HTR-8/SVneo (cell line): ENCODE data around the gene KCTD19.
A peak's percentile ranks its signal among the peaks of the same experiment; 100 is the strongest.
"Not testable (repeated sequence)": the region's sequence is repeated elsewhere in the genome, so short reads cannot be mapped to it uniquely, and the experiment has no call there.

Experiments
- DNase-seq: peaks from one replicate; pipeline ENCODE4 v3.0.0; 2011; ENCODE audit warnings: low spot score, mixed read lengths; ENCODE audit not compliant: insufficient read length
- FAIRE-seq: peaks from 2 replicates; lab custom pipeline; 2011; peaks lifted over from hg19 to GRCh38; lab: Jason Lieb, UNC

The KCTD19 gene

DNA sequence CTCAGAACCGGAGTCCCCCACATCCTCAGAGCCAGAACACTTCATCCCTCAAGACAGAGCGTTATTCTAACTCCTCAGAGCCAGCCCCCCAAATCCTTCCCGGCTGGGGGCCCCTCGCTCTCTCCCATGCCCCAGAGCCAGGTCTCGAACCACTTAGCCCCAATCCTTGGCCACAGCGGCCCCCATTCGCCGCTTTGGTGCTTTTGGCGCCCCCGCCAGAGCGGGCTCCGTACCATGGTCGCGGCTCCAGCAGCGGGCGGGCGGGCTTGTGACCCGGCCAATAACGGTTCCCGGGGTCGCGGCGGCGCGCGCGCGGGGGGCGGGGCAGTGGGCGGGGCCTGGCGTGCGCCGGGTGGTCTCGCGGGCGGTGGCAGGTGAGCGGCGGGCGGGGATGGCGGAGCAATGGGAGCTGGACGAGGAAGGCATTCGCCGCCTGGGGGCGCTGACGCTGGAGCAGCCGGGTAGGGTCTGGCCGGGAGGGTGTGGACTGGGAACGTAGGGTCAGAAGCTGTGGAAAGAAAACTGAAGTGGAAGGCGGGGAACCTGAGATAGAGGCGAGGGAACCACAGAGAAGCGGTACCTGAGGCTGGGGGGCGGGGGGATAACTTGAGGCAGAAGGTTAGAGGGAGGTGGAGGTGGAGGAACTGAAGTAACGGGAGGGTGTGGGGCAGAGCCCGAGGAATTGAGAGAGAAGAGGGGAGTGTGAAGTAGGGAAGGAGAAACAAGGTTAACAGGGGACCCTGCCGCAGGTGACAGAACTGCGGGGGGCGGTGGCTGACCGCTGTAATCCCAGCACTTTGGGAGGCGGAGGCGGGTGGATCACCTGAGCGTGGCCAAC lies at the start of gene KCTD19, which contains the start of gene LRRC36:
Gene KCTD19 (minus strand): TSS at position 270 of the 838 bp plus-strand sequence. CDS start 34 bp downstream, at position 236.
Gene LRRC36 (plus strand): TSS at position 344 of the 838 bp plus-strand sequence. CDS start 48 bp downstream, at position 392.
- FAIRE-seq (peak; percentile 31), DNase-seq (peak; percentile 80)

DNA sequence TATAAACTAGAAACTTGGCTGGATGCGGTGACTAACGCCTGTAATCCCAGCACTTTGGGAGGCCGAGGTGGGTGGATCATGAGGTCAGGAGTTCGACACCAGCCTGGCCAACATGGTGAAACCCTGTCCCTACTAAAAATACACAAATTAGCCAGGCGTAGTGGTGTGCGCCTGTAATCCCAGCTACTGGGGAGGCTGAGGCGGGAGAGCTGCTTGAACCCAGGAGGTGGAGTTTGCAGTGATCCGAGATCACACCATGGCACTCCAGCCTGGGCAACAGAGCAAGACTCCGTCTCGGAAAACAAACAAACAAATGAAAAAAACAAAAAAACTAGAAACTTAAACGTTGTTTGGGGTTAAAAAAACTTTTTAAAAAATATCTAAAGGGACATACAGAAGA lies 49.5 kb upstream of the KCTD19 start:
- FAIRE-seq, DNase-seq: not testable (repeated sequence)

DNA sequence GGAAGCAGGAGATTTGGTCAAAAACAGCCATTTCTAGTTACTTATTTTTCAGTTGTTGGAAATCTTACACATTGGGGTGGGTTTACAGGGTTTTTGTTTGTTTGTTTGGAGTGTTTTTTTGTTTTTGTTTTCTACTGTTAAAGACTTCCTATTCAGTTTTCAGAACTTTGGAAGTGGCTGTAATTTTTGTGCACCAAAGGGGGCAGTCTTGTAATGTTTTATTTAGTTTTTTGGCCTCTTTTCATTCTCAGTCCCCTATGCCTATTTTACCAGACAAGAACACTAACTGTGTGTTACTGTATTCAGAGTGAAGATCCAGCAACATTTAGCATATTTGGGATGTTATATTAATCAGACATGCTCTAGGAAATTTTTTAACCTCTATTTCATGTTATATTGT lies 46.1 kb upstream of the KCTD19 start:
- no peak for FAIRE-seq
- DNase-seq: no peak

DNA sequence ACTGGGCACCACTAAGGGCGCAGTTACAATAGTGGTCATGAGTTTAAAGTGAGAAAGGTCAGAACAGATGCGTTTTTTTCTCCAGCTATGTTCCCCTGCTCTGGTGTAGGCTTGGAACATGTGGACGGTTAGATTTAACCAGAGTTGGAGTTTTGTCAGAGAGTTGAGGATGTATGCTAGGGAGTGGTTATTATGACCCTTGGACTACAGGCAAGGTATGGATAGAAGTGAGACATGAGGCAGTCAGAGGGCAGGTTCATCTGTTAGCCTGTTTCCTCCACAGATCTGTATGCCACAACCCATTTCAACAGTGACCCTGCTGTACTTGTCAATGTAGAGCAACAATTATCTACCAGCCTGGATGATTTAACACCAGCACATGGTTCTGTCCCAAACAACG lies 44.1 kb upstream of the KCTD19 start:
- FAIRE-seq (no peak), DNase-seq (no peak)

DNA sequence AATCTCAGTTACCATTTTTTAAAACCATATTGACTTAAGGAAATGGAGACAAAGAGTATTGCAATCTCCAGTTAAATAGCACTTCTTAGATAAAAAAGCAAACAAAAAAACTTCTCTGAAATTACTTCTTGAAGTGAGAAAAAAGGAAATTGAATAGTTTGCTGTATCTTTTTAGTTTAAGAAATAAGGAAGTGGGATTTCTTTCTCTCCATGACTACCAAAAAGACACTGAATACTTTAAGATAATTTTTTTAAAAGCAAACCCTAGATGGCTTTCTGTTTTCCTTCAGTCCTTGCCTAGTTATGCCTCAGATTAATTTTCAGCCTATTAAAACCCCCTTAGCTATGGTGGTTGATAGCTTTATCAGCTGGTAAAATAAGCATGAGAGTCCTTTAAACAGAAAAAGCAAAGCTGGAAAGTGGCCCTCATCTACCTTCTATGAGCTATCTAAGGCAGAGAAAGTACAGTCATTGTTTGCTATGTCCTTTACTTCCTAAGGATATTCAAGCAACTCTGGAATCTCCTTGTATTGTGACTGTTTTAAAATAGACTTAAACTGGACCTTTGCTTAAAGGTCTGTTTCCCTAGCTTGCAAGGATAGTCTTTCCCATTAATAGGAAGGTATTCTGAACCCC lies 38.2 kb upstream of the KCTD19 start:
- FAIRE-seq: no peak
- DNase-seq: no peak

DNA sequence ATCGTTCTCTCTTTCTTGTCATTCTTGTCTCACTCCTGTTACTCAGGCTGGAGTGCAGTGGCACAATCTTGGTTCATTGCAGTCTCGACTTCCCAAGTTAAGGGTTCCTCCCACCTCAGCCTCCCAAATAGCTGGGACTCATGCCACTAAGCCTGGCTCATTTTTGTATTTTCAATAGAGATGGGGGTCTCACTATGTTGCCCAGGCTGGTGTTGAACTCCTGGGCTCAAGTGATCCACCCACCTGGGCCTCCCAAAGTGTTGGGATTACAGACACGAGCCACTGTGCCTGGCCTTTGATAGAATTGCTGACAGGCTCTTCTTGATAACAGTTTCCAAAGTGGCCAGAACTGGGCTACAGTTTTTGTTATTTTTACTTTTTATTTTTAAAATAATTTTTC lies 34.5 kb upstream of the KCTD19 start:
- DNase-seq: no peak
- FAIRE-seq: no peak

DNA sequence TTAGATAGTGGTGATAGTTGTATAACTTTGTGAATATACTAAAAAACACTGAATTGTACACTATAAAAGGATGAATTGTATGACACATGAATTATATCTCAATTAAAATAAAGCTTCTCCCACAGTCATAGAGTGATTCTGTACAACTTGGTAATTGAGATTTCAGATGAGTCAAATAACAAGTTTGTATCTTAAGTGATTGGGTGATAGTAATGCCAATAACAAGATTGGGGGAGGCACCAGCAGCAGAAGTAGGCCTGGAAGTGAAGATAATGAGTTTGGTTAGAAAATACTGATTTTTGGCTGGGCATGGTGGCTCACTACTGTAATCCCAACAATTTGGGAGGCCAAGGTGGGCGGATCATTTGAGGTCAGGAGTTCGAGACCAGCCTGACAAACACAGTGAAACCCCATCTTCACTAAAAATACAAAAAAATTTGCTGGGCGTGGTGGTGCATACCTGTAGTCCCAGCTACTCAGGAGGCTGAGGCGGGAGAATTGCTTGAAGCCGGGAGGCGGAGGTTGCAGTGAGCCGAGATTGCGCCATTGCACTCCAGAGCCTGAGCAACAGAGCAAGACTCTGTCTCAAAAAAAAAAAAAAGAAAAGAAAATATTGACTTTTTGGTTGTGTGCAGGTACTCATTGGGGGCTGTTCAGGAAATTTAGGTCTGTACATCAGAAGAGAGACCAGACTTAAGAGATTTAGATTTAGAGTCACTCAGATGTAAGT lies 33.2 kb upstream of the KCTD19 start:
- not testable (repeated sequence) for DNase-seq, FAIRE-seq

DNA sequence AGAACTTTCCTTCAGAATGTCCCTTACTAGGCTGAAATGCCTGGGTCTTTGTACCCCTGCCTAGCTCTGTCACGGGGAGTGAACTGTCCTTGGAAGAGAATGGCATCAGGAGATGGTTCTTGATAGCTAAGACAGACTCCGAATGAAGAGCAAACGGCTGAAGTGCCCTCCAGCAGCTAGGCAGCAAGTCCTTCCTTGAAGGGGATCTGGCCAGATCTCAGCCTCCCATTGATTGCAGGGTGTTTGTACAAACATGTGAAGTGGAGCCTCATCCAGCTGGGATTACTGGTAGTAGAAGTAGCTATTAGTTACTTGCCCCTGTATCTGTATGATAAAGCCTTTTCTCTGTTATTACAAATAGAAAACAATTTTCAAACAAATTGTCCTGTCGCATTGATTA lies 31.0 kb upstream of the KCTD19 start:
- DNase-seq (no peak), FAIRE-seq (no peak)

DNA sequence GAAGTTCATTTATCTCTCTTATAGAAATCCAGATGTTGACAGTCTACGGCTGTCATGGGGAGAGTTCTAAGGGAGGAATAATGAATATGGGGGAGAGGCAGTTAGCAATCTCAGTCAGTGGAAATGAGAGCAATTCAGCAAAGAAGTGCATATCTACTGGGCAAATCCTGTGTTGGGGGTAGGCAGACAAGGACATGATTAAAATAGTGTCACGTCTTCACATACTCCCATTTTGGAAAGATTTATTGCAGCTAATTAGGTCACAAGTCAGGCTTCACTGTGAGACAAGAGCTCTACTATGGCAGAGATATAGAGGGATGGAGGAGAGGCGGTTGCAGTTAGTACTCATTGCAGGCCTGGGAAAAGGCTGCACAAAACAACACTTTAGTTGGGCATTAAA lies 29.9 kb upstream of the KCTD19 start:
- DNase-seq: no peak
- FAIRE-seq: no peak

DNA sequence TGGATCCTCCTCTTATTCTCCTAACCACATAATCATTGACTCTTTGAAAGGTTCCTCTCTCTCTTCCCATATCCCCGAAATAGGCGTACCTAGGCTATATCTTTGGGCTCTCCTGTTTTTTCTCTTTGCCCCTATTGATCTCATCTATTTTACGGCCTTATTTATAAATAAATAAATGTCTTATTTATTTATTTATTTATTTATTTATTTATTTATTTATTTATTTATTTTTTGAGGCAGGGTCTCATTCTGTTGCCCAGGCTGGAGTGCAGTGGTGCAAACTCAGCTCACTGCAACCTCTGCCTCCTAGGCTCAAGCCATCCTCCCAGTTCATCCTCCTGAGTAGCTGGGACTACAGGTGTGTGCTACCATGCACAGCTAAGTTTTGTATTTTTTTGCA lies 25.9 kb upstream of the KCTD19 start:
- not testable (repeated sequence) for FAIRE-seq

DNA sequence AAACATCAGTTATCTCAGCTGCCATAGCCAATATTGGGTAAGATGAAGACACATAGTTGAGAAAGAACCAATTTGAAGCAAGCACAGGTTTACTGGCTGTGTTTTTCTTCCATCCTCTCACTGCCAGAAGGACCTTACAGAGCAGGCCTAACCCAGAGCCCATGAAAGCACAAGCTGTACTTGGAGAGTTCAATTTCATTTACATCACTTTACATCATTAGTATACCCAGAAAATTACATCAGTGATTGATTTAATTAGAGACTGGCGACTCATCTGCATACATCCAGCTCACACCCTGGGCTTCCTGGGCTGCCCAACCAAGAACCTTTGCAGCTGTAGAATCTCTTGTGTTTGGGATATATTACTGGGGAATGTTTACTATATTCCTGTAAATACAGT lies 23.8 kb upstream of the KCTD19 start:
- FAIRE-seq (no peak), DNase-seq (no peak)

More for the DNA sequence above, 25.9 kb upstream of the KCTD19 start:
- DNase-seq: not testable (repeated sequence)

DNA sequence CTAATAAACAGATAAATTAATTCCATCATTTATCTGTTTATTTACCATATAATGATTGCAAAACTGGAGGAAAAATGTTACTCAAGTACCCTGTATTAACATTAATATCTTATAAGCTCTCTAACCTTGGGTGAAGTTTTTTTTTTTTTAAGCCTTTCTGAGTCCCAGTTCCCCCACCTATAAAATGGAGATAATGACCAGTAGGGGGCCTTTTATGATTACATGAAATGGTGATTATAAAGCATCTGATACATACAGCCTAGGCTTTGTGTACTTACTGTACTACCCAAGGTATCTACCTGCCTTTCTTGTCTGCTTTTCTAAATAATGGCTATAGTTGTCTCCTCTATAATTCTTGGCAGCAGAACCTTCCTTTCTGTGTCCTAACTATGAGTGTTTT lies 22.6 kb upstream of the KCTD19 start:
- no peak for DNase-seq
- no peak for FAIRE-seq

DNA sequence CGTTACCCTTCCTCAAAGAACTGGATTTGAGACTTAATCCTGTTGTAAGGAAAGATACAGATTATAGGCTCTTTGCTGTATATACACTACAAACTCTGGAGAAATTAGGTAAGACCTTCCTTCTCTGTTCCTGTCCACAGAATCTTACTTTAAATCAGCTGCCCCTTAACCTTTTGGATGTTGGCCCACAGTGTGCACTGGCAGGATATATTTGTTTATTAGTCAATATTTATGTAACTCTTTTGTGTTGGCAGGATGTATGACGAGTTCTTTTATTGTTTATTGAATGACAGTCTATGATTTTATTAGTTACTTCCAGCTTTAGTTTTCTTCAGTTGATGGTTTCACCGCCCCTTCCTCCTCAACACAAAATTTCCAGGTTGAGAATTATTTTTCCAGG lies 19.8 kb upstream of the KCTD19 start:
- FAIRE-seq (no peak), DNase-seq (no peak)

DNA sequence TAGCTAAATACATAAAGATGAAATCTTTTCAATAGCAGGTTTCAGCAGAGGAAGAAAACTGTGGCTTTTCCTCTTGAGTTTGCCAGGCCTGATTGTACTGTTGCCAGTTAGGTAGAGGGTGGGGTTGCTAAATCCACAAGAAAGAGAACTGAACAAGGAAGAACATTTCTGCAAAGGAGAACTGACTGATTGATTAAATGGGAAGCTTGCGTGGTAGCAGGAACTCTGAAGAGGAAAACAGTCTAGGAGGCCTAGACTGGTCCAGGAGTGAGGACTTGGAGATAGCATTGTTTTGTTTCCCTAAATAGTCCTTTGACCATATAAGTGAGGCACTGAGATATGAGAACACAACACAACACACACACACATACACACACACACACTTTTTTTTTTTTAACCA lies 18.9 kb upstream of the KCTD19 start:
- FAIRE-seq (peak; percentile 46), DNase-seq (no peak)

DNA sequence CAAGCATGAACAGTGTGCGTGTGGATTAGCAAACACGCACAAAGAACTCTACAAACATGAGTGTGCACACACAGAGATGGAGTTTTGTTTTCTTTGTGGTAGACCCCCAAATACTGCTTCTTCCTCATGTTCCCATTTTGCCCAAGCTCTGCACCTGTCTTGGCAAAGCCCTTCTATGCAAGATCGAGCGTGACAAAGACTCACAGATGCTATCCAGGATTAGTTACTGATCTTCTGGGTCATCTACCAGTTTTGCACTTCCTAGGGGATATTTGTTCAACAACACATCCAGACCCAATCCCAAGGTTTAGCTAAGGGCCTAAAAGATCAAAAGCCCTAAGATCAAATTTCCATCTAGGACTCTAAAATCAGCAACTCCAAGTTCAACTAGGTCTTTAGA lies 16.1 kb upstream of the KCTD19 start:
- no peak for FAIRE-seq
- no peak for DNase-seq

DNA sequence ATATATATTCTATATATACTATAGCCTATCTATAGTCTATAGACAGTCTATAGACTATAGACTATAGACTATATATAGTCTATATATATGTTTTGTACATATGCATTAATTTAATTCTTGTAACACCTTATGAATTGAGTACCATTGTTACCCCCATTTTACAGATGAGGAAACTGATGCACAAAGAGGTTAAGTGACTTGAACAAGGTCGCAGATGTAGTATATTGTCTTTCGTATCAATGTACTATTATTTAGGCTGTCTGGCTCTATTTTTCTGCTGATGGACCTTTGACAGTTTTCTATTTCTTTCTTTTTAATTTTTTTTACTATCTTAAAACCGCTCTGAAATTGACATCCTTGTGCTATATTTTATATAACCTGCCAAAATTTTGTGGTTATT lies 14.7 kb upstream of the KCTD19 start:
- DNase-seq: no peak
- FAIRE-seq: no peak

DNA sequence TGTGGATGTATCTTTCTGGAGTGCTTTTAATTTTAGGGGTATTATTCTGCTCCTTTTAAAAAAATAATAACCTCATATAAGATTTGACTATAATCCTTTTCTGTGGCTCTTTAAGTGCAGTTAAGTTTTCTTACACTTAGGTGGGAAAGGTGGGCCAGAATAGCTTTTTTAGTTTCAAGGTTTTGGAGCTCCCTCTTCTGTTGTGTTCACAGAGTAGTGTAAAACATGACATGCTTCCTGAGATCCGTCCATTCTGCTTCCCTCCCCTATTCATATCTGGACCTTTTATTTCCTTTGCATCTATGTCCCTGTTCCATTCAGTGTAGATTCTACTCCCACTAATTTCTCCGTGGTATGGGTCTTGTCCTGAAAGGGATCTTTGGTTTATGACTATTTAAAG lies 12.9 kb upstream of the KCTD19 start:
- FAIRE-seq (no peak), DNase-seq (no peak)

DNA sequence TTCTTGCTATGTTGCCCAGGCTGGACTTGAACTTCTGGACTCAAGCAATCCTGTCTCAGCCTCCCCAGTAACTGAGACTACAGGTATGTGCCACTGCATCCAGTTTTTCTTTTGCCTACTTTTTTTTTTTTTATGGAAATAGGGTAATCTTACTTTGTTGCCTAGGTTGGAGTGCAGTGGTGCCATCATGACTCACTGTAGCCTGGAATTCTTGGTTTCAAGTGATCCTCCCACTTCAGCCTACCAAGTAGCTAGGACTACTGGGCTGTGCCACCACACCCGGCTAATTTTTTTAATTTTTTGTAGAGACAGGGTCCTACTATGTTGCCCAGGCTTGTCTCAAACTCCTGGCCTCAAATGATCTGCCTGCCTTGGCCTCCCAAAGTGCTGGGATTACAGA lies 10.1 kb upstream of the KCTD19 start:
- DNase-seq (no peak), FAIRE-seq (no peak)

DNA sequence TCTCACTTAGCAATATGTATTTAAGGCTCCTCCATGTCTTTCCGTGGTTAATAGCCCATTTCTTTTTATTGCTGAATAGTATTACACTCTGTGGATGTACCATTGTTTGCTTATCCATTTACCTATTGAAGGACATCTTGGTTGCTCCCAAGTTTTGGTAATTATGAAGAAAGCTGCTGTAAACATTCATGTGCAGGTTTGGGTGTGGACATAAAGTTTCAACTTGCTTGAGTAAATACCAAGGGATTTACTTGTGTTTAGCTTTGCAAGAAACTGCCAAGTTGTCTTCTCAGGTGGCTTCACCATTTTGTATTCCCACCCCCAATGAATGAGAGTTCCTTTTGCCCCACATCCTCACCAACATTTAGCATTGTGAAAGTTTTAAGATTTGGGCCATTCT lies 9.6 kb upstream of the KCTD19 start:
- DNase-seq: no peak

DNA sequence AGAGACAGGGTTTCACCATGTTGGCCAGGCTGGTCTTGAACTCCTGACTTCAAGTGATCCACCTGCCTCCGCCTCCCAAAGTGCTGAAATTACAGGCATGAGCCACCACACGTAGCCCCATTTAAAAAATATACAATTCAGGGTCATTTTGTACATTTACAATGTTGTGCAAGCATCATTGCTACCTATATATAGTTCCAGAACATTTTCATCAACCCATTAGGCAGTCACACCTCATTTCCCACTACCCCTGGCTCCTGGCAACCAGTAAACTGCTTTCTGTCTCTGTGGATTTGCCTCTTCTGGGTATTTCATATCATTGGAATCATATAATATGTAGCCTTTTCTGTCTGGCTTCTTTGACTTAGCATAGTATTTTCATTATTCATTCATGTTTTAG lies 6.8 kb upstream of the KCTD19 start:
- no peak for DNase-seq
- no peak for FAIRE-seq

More for the DNA sequence above, 9.6 kb upstream of the KCTD19 start:
- FAIRE-seq: no peak

DNA sequence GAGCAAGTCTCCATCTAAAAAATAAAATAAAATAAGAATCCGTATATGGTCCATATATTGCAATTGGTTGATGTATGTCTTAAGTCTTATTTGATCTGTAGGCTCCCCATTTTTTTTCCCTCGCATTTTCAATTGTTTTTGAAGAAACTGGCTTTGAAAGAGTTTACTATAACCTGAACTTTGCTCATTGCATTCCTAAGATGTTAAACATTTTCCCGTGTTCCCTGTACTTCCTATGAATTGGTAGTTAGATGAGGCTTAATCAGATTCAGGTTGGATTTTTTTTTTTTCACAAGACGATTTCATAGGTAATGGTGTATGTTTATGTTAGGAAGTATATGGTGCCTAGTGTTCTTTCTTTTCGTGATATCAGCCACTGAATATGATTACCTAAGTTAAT lies 3.4 kb upstream of the KCTD19 start:
- DNase-seq: no peak
- no peak for FAIRE-seq
